ENCODE data around the gene MRPS22. TPM values are rescaled to one million over a fixed set of nuclear protein-coding genes. Genes with fewer than 3 reads are reported as not detected.

Gene MRPS22
- total and polyA plus RNA-seq, 2 of the 13 experiments (the other 11 are each of a cell fraction or from before 2014, with no cell fraction given), result 52.7 to 113 TPM

GRCh38 chr3:139313921-139314320, 29.9 kb upstream of the MRPS22 start:
- Histone ChIP-seq H3K9ac (ENCODE audit: insufficient read depth, low read depth, low read length) (no peak overlapping the region), H3K4me1 (ENCODE audit: insufficient read depth, low read length) (no peaks in the 10 kb centered on the region), H3K79me2 (ENCODE audit: insufficient read depth, low read length) (no peaks in the 10 kb centered on the region), H3K4me2 (ENCODE audit: low read depth, low read length) (no peak overlapping the region), H3K36me3 (replicated peaks in 1 of 2; ENCODE audit: control insufficient read depth in 1 of 2, insufficient read depth in 2 of 2, low read length in 2 of 2) (no peaks in the 10 kb centered on the region), H3K9me3 (ENCODE audit: low read length) (no peaks in the 10 kb centered on the region), H3K27ac (ENCODE audit: extremely low read length, insufficient read depth, low read length) (no peak overlapping the region), H3K27me3 (ENCODE audit: control insufficient read depth in 1 of 2, insufficient read depth in 2 of 2, low read length in 2 of 2) (no peaks in the 10 kb centered on the region; a peak in 1 of 5 replicates), H2AFZ (ENCODE audit: low read length) (no peak overlapping the region), H3K4me3 (replicated peaks in 1 of 3; ENCODE audit: insufficient read depth in 1 of 3, low read depth in 2 of 3, low read length in 3 of 3) (no peak overlapping the region), H4K20me1 (ENCODE audit: insufficient read depth, low read length) (no peaks in the 10 kb centered on the region)
- ATAC-seq (no peak), DNase-seq (ENCODE audit: low spot score) (no peak), FAIRE-seq (no peak)
- in situ Hi-C loops (cut with HindIII; ENCODE audit: extremely low pct_ligation_motif_present, low pct_unique_long_range_greater_than_20kb), result no loop called here
- ChIA-PET CTCF (ENCODE audit: low intra/inter-chr PET ratio, low total read pairs) (no interaction called here), POLR2A (no interaction called here)
- intact Hi-C loops (cut with micrococcal nuclease; ENCODE audit: unreplicated experiment), result no loop called here
- WGBS (ENCODE audit: low lambda C conversion rate), result 15% methylated on average over 2 of the region's 5 CpGs
- no TSS peak for BruUV-seq (replicated peaks)
- no peak for TF ChIP-seq PRDM10 (CRISPR knock-in tag; IDR thresholded peaks at IDR 0.05; ENCODE audit: low read depth)
- TF ChIP-seq POLR2AphosphoS5 (IDR thresholded peaks at IDR 0.05; ENCODE audit: low read depth, low read length), result no peak
- no peak for TF ChIP-seq REST (IDR thresholded peaks at IDR 0.05; ENCODE audit: borderline replicate concordance in 1 of 2, low read depth in 1 of 2, low read length in 2 of 2)
- TF ChIP-seq ZNF562 (CRISPR knock-in tag; IDR thresholded peaks at IDR 0.05; ENCODE audit: borderline replicate concordance), result no peak
- TF ChIP-seq FOSL1 (CRISPR knock-in tag; IDR thresholded peaks at IDR 0.05; ENCODE audit: borderline replicate concordance), result no peak
- TF ChIP-seq ZMYM3 (CRISPR knock-in tag; IDR thresholded peaks at IDR 0.05), result no peak
- no peak for TF ChIP-seq FOXM1 (CRISPR knock-in tag; IDR thresholded peaks at IDR 0.05)

All from HepG2 (cell line).